GM23338 (cell line): ENCODE measurements around the gene CD46. TPM values are rescaled to one million over a fixed set of nuclear protein-coding genes. Genes with fewer than 3 reads are reported as not detected.

Experiments used
- ATAC-seq: fragments of 200-7000 bp; cut with Tn5 transposase; 3 replicates; pipeline ENCODE4 v1.9.1; 2020
- DNase-seq: peaks from one replicate; pipeline ENCODE4 v3.0.0-alpha.2; 2015; ENCODE audit warnings: low spot score
- H2AFZ ChIP-seq: fragments of 200-600 bp; sonication (generic); 2 replicates; pipeline ENCODE4 v1.8.0; 2016; ENCODE audit warnings: antibody characterized with exemption, mild to moderate bottlenecking, moderate library complexity
- H3F3A ChIP-seq: fragments of 200-600 bp; sonication (generic); replicated peaks from 2 replicates; pipeline ENCODE4 v1.8.0; 2017; ENCODE audit warnings: antibody characterized with exemption, mixed run types, low read depth
- H3K27ac ChIP-seq: fragments of 200-600 bp; sonication (generic); 2 replicates; pipeline ENCODE4 v1.6.1; 2016; ENCODE audit warnings: low read depth
- H3K27me3 ChIP-seq: fragments of 200-600 bp; sonication (generic); 2 replicates; pipeline ENCODE4 v1.8.0; 2016; ENCODE audit warnings: mild to moderate bottlenecking, mixed run types, moderate library complexity; ENCODE audit not compliant: insufficient read depth
- H3K36me3 ChIP-seq: fragments of 200-600 bp; sonication (generic); 2 replicates; pipeline ENCODE4 v1.8.0; 2016; ENCODE audit warnings: mild to moderate bottlenecking; ENCODE audit not compliant: insufficient read depth
- H3K4me1 ChIP-seq: fragments of 200-600 bp; sonication (generic); 2 replicates; pipeline ENCODE4 v1.8.0; 2016; ENCODE audit warnings: mild to moderate bottlenecking, moderate library complexity; ENCODE audit not compliant: insufficient read depth
- H3K4me2 ChIP-seq: fragments of 200-600 bp; sonication (generic); 2 replicates; pipeline ENCODE4 v1.7.1; 2017; ENCODE audit warnings: mixed run types
- H3K4me3 ChIP-seq: fragments of 200-600 bp; sonication (generic); 2 replicates; pipeline ENCODE4 v1.6.1; 2016; ENCODE audit warnings: mixed run types
- H3K79me2 ChIP-seq: fragments of 200-600 bp; sonication (generic); replicated peaks from 2 replicates; pipeline ENCODE4 v1.8.0; 2017; ENCODE audit warnings: mild to moderate bottlenecking; ENCODE audit not compliant: insufficient read depth
- H3K9me2 ChIP-seq: fragments of 200-600 bp; sonication (generic); 2 replicates; pipeline ENCODE4 v1.8.0; 2017; ENCODE audit not compliant: insufficient read depth
- H4K20me1 ChIP-seq: fragments of 200-600 bp; sonication (generic); replicated peaks from 2 replicates; pipeline ENCODE4 v1.8.0; 2017; ENCODE audit warnings: mild to moderate bottlenecking; ENCODE audit not compliant: insufficient read depth
- H3K27ac Mint-ChIP-seq: 2 replicates; pipeline ENCODE4 v1.8.0; 2020; ENCODE audit warnings: inconsistent platforms, mild to moderate bottlenecking, moderate library complexity, mixed read lengths
- H3K27me3 Mint-ChIP-seq: 3 replicates; pipeline ENCODE4 v1.8.0; 2022; ENCODE audit warnings: low read depth, mild to moderate bottlenecking, moderate library complexity, mixed read lengths, inconsistent platforms; ENCODE audit not compliant: insufficient read depth, poor library complexity
- H3K36me3 Mint-ChIP-seq: 3 replicates; pipeline ENCODE4 v1.8.0; 2021; ENCODE audit warnings: low read depth, mild to moderate bottlenecking, inconsistent platforms, moderate library complexity, mixed read lengths
- H3K4me1 Mint-ChIP-seq: 3 replicates; pipeline ENCODE4 v1.8.0; 2020; ENCODE audit warnings: mild to moderate bottlenecking, inconsistent platforms, mixed read lengths
- H3K4me3 Mint-ChIP-seq: 3 replicates; pipeline ENCODE4 v1.8.0; 2021; ENCODE audit warnings: moderate library complexity, mild to moderate bottlenecking, inconsistent platforms, mixed read lengths
- H3K9me3 Mint-ChIP-seq: 3 replicates; pipeline ENCODE4 v1.8.0; 2020; ENCODE audit warnings: moderate library complexity, mild to moderate bottlenecking, inconsistent platforms, mixed read lengths
- CREB1 ChIP-seq: fragments of 250-450 bp; sonication (Bioruptor Pico); IDR thresholded peaks from 2 replicates; pipeline ENCODE4 v1.5.0; 2020; ENCODE audit warnings: low read depth, mild to moderate bottlenecking, moderate library complexity
- CTCF ChIP-seq, 2 experiments: fragments of 200-600 bp in 1 of 2; sonication (generic) in 1 of 2; conservative IDR thresholded peaks; 2 replicates each; pipeline versions ENCODE4 v1.5.1 to v1.6.1; 2016 to 2017; ENCODE audit warnings: antibody characterized with exemption in 2 of 2, low read depth in 2 of 2, mild to moderate bottlenecking in 2 of 2, moderate library complexity in 1 of 2
- ETS1 ChIP-seq: IDR thresholded peaks from 2 replicates; pipeline ENCODE4 v1.6.1; 2016; ENCODE audit warnings: antibody characterized with exemption
- EZH2 ChIP-seq: fragments of 200-600 bp; sonication (generic); IDR thresholded peaks from one replicate; pipeline ENCODE4 v1.8.0; 2017; ENCODE audit warnings: antibody characterized with exemption, mild to moderate bottlenecking, low read depth; ENCODE audit not compliant: unreplicated experiment
- EZH2phosphoT487 ChIP-seq: fragments of 200-600 bp; sonication (generic); IDR thresholded peaks from one replicate; pipeline ENCODE4 v1.8.1; 2018; ENCODE audit warnings: antibody characterized with exemption; ENCODE audit not compliant: unreplicated experiment
- JUNB ChIP-seq: IDR thresholded peaks from one replicate; pipeline ENCODE4 v1.6.1; 2016; ENCODE audit warnings: antibody characterized with exemption; ENCODE audit not compliant: unreplicated experiment
- NANOG ChIP-seq: IDR thresholded peaks from 2 replicates; pipeline ENCODE4 v1.6.1; 2016; ENCODE audit warnings: antibody characterized with exemption, borderline replicate concordance
- POLR2AphosphoS5 ChIP-seq: IDR thresholded peaks from 2 replicates; pipeline ENCODE4 v1.6.1; 2016; ENCODE audit warnings: antibody characterized with exemption, low read depth
- REST ChIP-seq: IDR thresholded peaks from one replicate; pipeline ENCODE4 v1.6.1; 2018; ENCODE audit warnings: antibody characterized with exemption; ENCODE audit not compliant: unreplicated experiment
- STAT1 ChIP-seq: IDR thresholded peaks from one replicate; pipeline ENCODE4 v1.6.1; 2016; ENCODE audit warnings: antibody characterized with exemption; ENCODE audit not compliant: unreplicated experiment
- ZNF114 ChIP-seq: fragments of 250-450 bp; sonication (Bioruptor Pico); IDR thresholded peaks from 2 replicates; pipeline ENCODE4 v1.5.0; 2020; ENCODE audit warnings: mild to moderate bottlenecking, moderate library complexity
- ZNF331 ChIP-seq: fragments of 250-450 bp; sonication (Bioruptor Pico); IDR thresholded peaks from 2 replicates; pipeline ENCODE4 v1.5.0; 2020; ENCODE audit warnings: low read depth, mild to moderate bottlenecking, moderate library complexity
- ZNF462 ChIP-seq: fragments of 250-450 bp; sonication (Bioruptor Pico); IDR thresholded peaks from 2 replicates; pipeline ENCODE4 v1.5.0; 2020; ENCODE audit warnings: mild to moderate bottlenecking, moderate library complexity
- polyA plus RNA-seq: library from polyadenylated mRNA; unstranded; fragments of >200 nt; fragmentation: Nextera tagmentation; extraction: Ambion mirVana; gene quantifications from 2 replicates; pipeline ENCODE4 v1.2.1, GENCODE V29; 2016
- total RNA-seq: library from RNA; depleted of rRNA; stranded (reverse); fragments of >200 nt; shearing (Covaris generic); gene quantifications from 2 replicates; pipeline ENCODE4 v1.2.3, GENCODE V29; 2014

Gene CD46
- total and polyA plus RNA-seq, 2 experiments from 2014 or later: 199 to 209 TPM

- Histone ChIP-seq H3F3A (no peaks in the 10 kb centered on the region), H4K20me1 (no peaks in the 10 kb centered on the region), H3K79me2 (no peaks in the 10 kb centered on the region), H3K27me3 (no peaks in the 10 kb centered on the region), H3K36me3 (no peaks in the 10 kb centered on the region), H3K27ac (no peak overlapping the region), H2AFZ (no peak overlapping the region), H3K4me3 (no peak overlapping the region), H3K4me2 (no peak overlapping the region), H3K4me1 (no peaks in the 10 kb centered on the region), H3K9me2 (no peaks in the 10 kb centered on the region)
- TF ChIP-seq ETS1 (no peak), EZH2 (no peak), JUNB (no peak), EZH2phosphoT487 (no peak), ZNF114 (no peak), NANOG (no peak), POLR2AphosphoS5 (no peak), REST (no peak), CTCF (conservative IDR thresholded peaks at IDR 0.05; ENCODE audit: low read depth in 2 of 2) (no peak), ZNF462 (CRISPR knock-in tag) (no peak), CREB1 (no peak), STAT1 (no peak), ZNF331 (CRISPR knock-in tag) (no peak)
- Mint-ChIP-seq H3K27me3 (peaks cover 5% of the 10 kb centered on the region), H3K4me1 (peaks cover 14% of the 10 kb centered on the region), H3K36me3 (no peaks in the 10 kb centered on the region), H3K9me3 (no peaks in the 10 kb centered on the region), H3K27ac (no peak overlapping the region), H3K4me3 (no peak overlapping the region)
- DNase-seq (no peak), ATAC-seq (no peak)
These were observed 75.6 kb downstream of the CD46 start for GRCh38 chr1:207827488-207827830.
